ENCODE results near the gene TMEM141. TPM values are rescaled to one million over a fixed set of nuclear protein-coding genes. Genes with fewer than 3 reads are reported as not detected.
A peak's percentile ranks its signal among the peaks of the same experiment; 100 is the strongest.

The TMEM141 gene
- total and polyA plus RNA-seq, 2 of the 8 experiments (the other 6 are each of a cell fraction or from before 2014, with no cell fraction given) = 51.1 to 137 TPM

DNA sequence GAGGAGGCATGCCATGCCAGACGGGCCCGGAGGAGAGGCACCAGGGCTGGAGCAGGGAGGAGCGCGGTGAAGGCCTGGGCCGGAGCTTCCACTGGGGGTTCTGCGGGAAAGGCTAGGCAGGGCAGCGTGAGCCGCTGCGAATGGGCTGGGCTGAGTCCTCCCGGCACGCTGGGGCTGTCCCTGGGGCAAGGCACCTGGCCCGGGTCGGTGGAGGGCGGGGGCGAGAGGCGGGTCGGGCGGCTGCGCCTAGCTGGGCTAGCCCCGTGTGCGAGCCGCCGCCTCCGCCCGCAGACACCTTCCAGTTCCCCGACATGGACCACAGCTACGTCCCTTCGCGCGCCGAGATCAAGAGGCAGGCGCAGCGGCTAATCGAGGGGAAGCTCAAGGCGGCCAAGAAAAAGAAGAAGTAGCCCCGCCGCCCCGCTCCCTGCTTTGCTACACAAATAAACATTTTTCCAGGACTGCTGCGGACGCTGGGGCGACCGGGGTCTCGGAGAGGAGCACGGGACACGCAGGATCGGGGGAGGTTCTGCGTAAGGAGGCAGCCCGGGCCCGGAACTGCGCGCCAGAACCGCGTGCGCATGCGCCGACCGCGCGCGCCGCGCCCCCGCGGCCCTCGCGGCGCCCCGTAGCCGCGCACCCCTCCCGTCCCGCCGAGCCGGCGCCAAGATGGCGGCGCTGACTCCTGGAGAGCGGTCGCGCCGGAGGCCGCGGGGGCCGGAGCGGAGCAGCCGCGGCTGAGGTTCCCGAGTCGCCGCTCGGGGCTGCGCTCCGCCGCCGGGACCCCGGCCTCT is 16.3 kb downstream of the TMEM141 start, which contains the start of gene RABL6:
Gene RABL6 (plus strand): TSS at position 668 of the 794 bp plus-strand sequence. CDS start 249 bp downstream, outside the sequence.
- peak within 1 kb of the TSS; percentile 94 for H4K8ac ChIP-seq (ENCODE audit: extremely low read depth, insufficient read depth, low read length)
- H3K36me3 ChIP-seq (ENCODE audit: control insufficient read depth in 2 of 4, insufficient read depth in 4 of 4, low read length in 3 of 4) = peaks cover 0 to 11% (median 2%) of the 10 kb centered on the region in 4 experiments; a peak in 6 of 8 replicates
- peaks cover 0 to 16% (median 6%) of the 10 kb centered on the region in 4 experiments; a peak in 2 of 7 replicates for H3K27me3 ChIP-seq (replicated peaks in 1 of 4; ENCODE audit: control insufficient read depth in 3 of 4, extremely low read depth in 1 of 4, insufficient read depth in 3 of 4, low read length in 3 of 4)
- peak within 1 kb of the TSS; percentile 60; the same call in 1 of the 2 replicates for H2BK5ac ChIP-seq (ENCODE audit: low read depth, low read length)
- H2BK120ac ChIP-seq (replicated peaks; ENCODE audit: low read depth, low read length) = no peak within 1 kb of the TSS
- peaks cover 5 to 12% of the 10 kb centered on the region in 2 experiments for H4K20me1 ChIP-seq (replicated peaks in 1 of 2; ENCODE audit: control insufficient read depth in 1 of 2, insufficient read depth in 2 of 2, low read length in 2 of 2)
- H3K9me3 ChIP-seq (ENCODE audit: insufficient read depth in 2 of 2, low read depth in 1 of 2, low read length in 1 of 2) = no peaks in the 10 kb centered on the region
- peak within 1 kb of the TSS; percentile 84 to 94 for H3K4me2 ChIP-seq (ENCODE audit: insufficient read depth in 1 of 2, low read depth in 2 of 2, low read length in 2 of 2)
- H3K56ac ChIP-seq (replicated peaks; ENCODE audit: insufficient read length, low read depth, low read length) = peak within 1 kb of the TSS; percentile 90
- peak within 1 kb of the TSS; percentile 88 to 100 (median 94) for H3K4me3 ChIP-seq (ENCODE audit: extremely low read depth in 1 of 4, insufficient read depth in 2 of 4, low read depth in 3 of 4, low read length in 4 of 4)
- peak within 1 kb of the TSS; percentile 86; the same call in 1 of the 2 replicates for H3K27ac ChIP-seq (ENCODE audit: low read depth, low read length)
- H2AK5ac ChIP-seq (ENCODE audit: low read depth, low read length) = no peak within 1 kb of the TSS
- H2BK20ac ChIP-seq (ENCODE audit: low read length) = no peak within 1 kb of the TSS
- WGBS, 2 experiments (ENCODE audit: extremely low coverage in 1 of 2, insufficient coverage in 1 of 2, insufficient read length in 1 of 2, insufficient replicate concordance in 2 of 2, low coverage in 1 of 2, low lambda C conversion rate in 2 of 2, missing lambda C conversion rate in 1 of 2) = 3% methylated on average over 74 of the region's 96 CpGs; no CpG with 5 or more reads in 1 of the 2 experiments
- peak within 1 kb of the TSS; percentile 90 for H4K5ac ChIP-seq (ENCODE audit: insufficient read length, low read depth, low read length)
- H2AFZ ChIP-seq (ENCODE audit: low read length) = no peak within 1 kb of the TSS; the same call in 1 of the 2 replicates
- CTCF ChIA-PET (ENCODE audit: partially characterized antibody) = interaction anchor here (0.5 to 2.3 kb wide), 8 partner anchors 14 to 222 kb away, joined by 3 to 10 read pairs (median 4); partner anchors contain the start of gene AJM1
- no peak within 1 kb of the TSS for H2BK15ac ChIP-seq (ENCODE audit: low read length)
- no peak within 1 kb of the TSS for H2BK12ac ChIP-seq (ENCODE audit: low read depth, low read length)
- H3K4ac ChIP-seq (replicated peaks; ENCODE audit: insufficient read length, low read depth, low read length) = peak within 1 kb of the TSS; percentile 27
- H3K79me2 ChIP-seq (ENCODE audit: control insufficient read depth in 1 of 2, insufficient read depth in 2 of 2, low read length in 2 of 2) = peaks cover 5 to 35% of the 10 kb centered on the region in 2 experiments
- peak within 1 kb of the TSS; percentile 90 for H3K18ac ChIP-seq (ENCODE audit: extremely low read depth, low read length)
- no peak within 1 kb of the TSS for H3K23ac ChIP-seq (ENCODE audit: insufficient read length)
- H4K91ac ChIP-seq (replicated peaks; ENCODE audit: insufficient read length, low read length) = peak within 1 kb of the TSS; percentile 65
- peaks cover 0 to 10% (median 7%) of the 10 kb centered on the region in 4 experiments; a peak in 6 of 7 replicates for H3K4me1 ChIP-seq (replicated peaks in 1 of 4; ENCODE audit: control insufficient read depth in 3 of 4, insufficient read depth in 4 of 4, low read length in 3 of 4)
- no peak for FAIRE-seq
- H3K79me1 ChIP-seq (ENCODE audit: low read depth, low read length) = peaks cover 2% of the 10 kb centered on the region
- peak within 1 kb of the TSS; percentile 78 to 92 (median 88) for H3K9ac ChIP-seq (replicated peaks in 1 of 4; ENCODE audit: extremely low read depth in 1 of 4, low read depth in 3 of 4, low read length in 3 of 4)
- H3K14ac ChIP-seq (ENCODE audit: insufficient read length) = no peak within 1 kb of the TSS
- peaks cover 9% of the 10 kb centered on the region; the same call in 1 of the 2 replicates for H3K23me2 ChIP-seq (ENCODE audit: low read depth, low read length)
- peak in 1 of 2 experiments; percentile 86 for DNase-seq (ENCODE audit: low read depth in 1 of 2, low spot score in 2 of 2)
- POLR2A ChIA-PET (ENCODE audit: partially characterized antibody) = interaction anchor here (0.7 to 7.8 kb wide), 16 partner anchors 8 to 219 kb away, joined by 3 to 96 read pairs (median 4); partner anchors contain the start of genes AJM1 and CCDC183
- TF ChIP-seq CREB1 (IDR thresholded peaks at IDR 0.05) = peak; percentile 51
- no peak for TF ChIP-seq POU5F1 (IDR thresholded peaks at IDR 0.05; ENCODE audit: low read depth, low read length)
- TF ChIP-seq USF2 (IDR thresholded peaks at IDR 0.05; ENCODE audit: low read length) = no peak
- no peak for TF ChIP-seq JUN (IDR thresholded peaks at IDR 0.05; ENCODE audit: low read depth, low read length)
- no peak for TF ChIP-seq SIN3A (conservative IDR thresholded peaks at IDR 0.05 in 1 of 2, IDR thresholded peaks at IDR 0.05 in 1 of 2; ENCODE audit: low read depth in 1 of 2, low read length in 2 of 2)
- TF ChIP-seq SIRT6 (IDR thresholded peaks at IDR 0.05; ENCODE audit: low read length) = no peak
- TF ChIP-seq E2F6 (IDR thresholded peaks at IDR 0.05) = peak; percentile 76
- peak; percentile 48; the same call in 1 of the 2 replicates for TF ChIP-seq POLR2AphosphoS5 (IDR thresholded peaks at IDR 0.05; ENCODE audit: low read depth, low read length)
- no peak for TF ChIP-seq ASH2L (IDR thresholded peaks at IDR 0.05; ENCODE audit: low read length)
- TF ChIP-seq CEBPB (IDR thresholded peaks at IDR 0.05; ENCODE audit: low read depth, low read length) = no peak

Measured in H1 (cell line).